ENCODE data around the gene HORMAD2.
A peak's percentile ranks its signal among the peaks of the same experiment; 100 is the strongest.

Gene HORMAD2

GRCh38 chr22:30175690-30176288, 95.5 kb downstream of the HORMAD2 start:
- DNase-seq = no peak

- no peak for DNase-seq
These were observed 96.2 kb downstream of the HORMAD2 start for GRCh38 chr22:30176431-30176830.

- no peak for DNase-seq
These were observed 98.2 kb downstream of the HORMAD2 start for GRCh38 chr22:30178181-30179126.

- no peak for DNase-seq
These were observed 100.4 kb downstream of the HORMAD2 start for GRCh38 chr22:30180616-30181015.

- no peak for DNase-seq
These were observed 101.4 kb downstream of the HORMAD2 start for GRCh38 chr22:30181459-30182349.

GRCh38 chr22:30182350-30182745, 102.1 kb downstream of the HORMAD2 start:
- DNase-seq = no peak

- DNase-seq = no peak
These were observed 102.6 kb downstream of the HORMAD2 start for GRCh38 chr22:30182815-30183214.

GRCh38 chr22:30183271-30183670, 103.0 kb downstream of the HORMAD2 start:
- no peak for DNase-seq

GRCh38 chr22:30183861-30184278, 103.6 kb downstream of the HORMAD2 start:
- DNase-seq = peak; percentile 78

- DNase-seq = no peak
These were observed 104.9 kb downstream of the HORMAD2 start for GRCh38 chr22:30185129-30185528.

- DNase-seq = no peak
These were observed 105.3 kb downstream of the HORMAD2 start for GRCh38 chr22:30185549-30185948.

GRCh38 chr22:30186041-30186440, 105.8 kb downstream of the HORMAD2 start:
- no peak for DNase-seq

GRCh38 chr22:30186510-30186909, 106.2 kb downstream of the HORMAD2 start:
- no peak for DNase-seq

GRCh38 chr22:30187094-30187493, 106.8 kb downstream of the HORMAD2 start:
- no peak for DNase-seq

GRCh38 chr22:30187529-30188407, 107.5 kb downstream of the HORMAD2 start:
- no peak for DNase-seq

GRCh38 chr22:30188911-30189310, 108.6 kb downstream of the HORMAD2 start:
- no peak for DNase-seq

- DNase-seq = no peak
These were observed 110.3 kb downstream of the HORMAD2 start for GRCh38 chr22:30190574-30190973.

- DNase-seq = peak; percentile 71
These were observed 110.9 kb downstream of the HORMAD2 start for GRCh38 chr22:30191040-30191701.

- DNase-seq = no peak
These were observed 112.2 kb downstream of the HORMAD2 start for GRCh38 chr22:30192427-30192826.

GRCh38 chr22:30193031-30193775, 112.9 kb downstream of the HORMAD2 start:
- DNase-seq = no peak
